ENCODE measurements around the gene KRT26. TPM values are rescaled to one million over a fixed set of nuclear protein-coding genes. Genes with fewer than 3 reads are reported as not detected.

Gene KRT26
- total and polyA plus RNA-seq, 2 of the 13 experiments (the other 11 are each of a cell fraction or from before 2014, with no cell fraction given), result not detected

DNA sequence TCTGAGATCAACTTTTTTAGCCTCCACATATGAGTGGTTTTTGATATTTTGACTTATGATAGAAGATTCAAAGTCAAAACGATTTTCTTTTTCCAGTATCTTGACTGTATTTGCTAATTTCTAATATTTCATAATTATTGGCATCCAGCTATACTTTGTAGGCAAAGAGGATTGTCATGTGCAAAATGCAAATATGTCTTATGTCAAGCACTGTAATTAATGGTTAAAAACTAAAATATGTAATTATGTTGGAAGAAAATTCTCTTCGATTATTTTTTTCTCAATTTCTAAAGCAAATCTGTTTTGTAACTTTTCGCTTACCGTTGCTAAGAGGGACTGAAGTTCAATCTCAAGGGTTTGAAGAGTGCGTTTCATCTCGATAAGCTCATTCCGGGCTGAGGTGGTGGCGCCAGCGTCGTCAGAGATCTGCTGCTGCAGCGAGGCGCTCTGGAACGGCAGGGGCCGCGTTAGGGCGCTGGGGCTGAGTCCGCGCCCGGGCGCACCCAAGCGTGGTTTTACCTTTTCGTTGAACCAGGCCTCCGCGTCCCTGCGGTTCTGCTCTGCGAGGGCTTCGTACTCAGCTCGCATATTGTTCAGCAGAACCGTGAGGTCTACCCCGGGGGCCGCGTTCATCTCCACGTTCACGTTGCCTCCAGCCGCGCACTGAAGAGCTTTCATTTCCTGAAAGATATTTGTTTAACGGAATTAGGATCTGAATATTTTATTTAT, 7.3 kb upstream of the KRT26 start (continued):
- peak; percentile 29; the same call in 1 of the 2 replicates for TF ChIP-seq ZNF292 (CRISPR knock-in tag; IDR thresholded peaks at IDR 0.05; ENCODE audit: borderline replicate concordance, low read depth)
- TF ChIP-seq, protein P1, sequence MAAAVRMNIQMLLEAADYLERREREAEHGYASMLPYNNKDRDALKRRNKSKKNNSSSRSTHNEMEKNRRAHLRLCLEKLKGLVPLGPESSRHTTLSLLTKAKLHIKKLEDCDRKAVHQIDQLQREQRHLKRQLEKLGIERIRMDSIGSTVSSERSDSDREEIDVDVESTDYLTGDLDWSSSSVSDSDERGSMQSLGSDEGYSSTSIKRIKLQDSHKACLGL (CRISPR knock-in tag; IDR thresholded peaks at IDR 0.05), result 0 out of 2 replicates have a peak, but pooled peaks have one; percentile 32
- peak; percentile 58; the same call in 1 of the 2 replicates for TF ChIP-seq KDM2A (CRISPR knock-in tag; IDR thresholded peaks at IDR 0.05; ENCODE audit: borderline replicate concordance, low read depth)
- TF ChIP-seq ZBTB42 (CRISPR knock-in tag; IDR thresholded peaks at IDR 0.05), result no peak
- peak; percentile 18; the same call in 1 of the 2 replicates for TF ChIP-seq SOX13 (IDR thresholded peaks at IDR 0.05)
- no peak for TF ChIP-seq SOX13 (CRISPR knock-in tag; conservative IDR thresholded peaks at IDR 0.05 in 1 of 2, IDR thresholded peaks at IDR 0.05 in 1 of 2)
- TF ChIP-seq ETV5 (CRISPR knock-in tag; IDR thresholded peaks at IDR 0.05; ENCODE audit: borderline replicate concordance), result 0 out of 2 replicates have a peak, but pooled peaks have one; percentile 14
- peak; percentile 86 for TF ChIP-seq RNF2 (conservative IDR thresholded peaks at IDR 0.05; ENCODE audit: low read depth)
- TF ChIP-seq ARID2 (CRISPR knock-in tag; IDR thresholded peaks at IDR 0.05; ENCODE audit: borderline replicate concordance), result no peak
- TF ChIP-seq XRCC5 (optimal IDR thresholded peaks at IDR 0.05; ENCODE audit: low read length), result peak; percentile 33
- TF ChIP-seq, protein P2, sequence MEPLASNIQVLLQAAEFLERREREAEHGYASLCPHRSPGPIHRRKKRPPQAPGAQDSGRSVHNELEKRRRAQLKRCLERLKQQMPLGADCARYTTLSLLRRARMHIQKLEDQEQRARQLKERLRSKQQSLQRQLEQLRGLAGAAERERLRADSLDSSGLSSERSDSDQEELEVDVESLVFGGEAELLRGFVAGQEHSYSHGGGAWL (CRISPR knock-in tag; IDR thresholded peaks at IDR 0.05), result no peak
- TF ChIP-seq GATAD1 (CRISPR knock-in tag; IDR thresholded peaks at IDR 0.05), result no peak
- no peak for TF ChIP-seq SOX6 (IDR thresholded peaks at IDR 0.05)
- peak; percentile 22; the same call in 1 of the 2 replicates for TF ChIP-seq SOX6 (CRISPR knock-in tag; IDR thresholded peaks at IDR 0.05)
- TF ChIP-seq ADNP (CRISPR knock-in tag; IDR thresholded peaks at IDR 0.05), result no peak
- TF ChIP-seq, protein P3, sequence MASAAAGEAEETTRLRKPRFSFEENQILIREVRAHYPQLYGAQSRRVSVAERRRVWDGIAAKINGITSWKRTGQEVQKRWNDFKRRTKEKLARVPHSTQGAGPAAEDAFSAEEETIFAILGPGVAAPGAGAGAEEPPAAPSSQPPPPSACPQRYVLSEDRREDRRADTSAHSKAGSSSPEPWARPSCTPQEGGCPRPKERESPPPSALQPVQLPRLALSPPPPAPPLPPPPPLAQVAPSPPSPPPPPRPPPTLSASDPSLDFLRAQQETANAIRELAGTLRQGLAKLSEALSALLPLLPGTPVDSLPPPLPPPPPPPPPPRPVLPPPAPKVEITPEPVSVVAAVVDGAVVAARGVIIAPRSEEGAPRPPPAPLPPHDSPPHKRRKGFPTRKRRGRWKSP (CRISPR knock-in tag; IDR thresholded peaks at IDR 0.05), result peak; percentile 93; the same call in 1 of the 2 replicates
- TF ChIP-seq ZNF747 (CRISPR knock-in tag; IDR thresholded peaks at IDR 0.05; ENCODE audit: borderline replicate concordance), result no peak
- TF ChIP-seq, protein P4, sequence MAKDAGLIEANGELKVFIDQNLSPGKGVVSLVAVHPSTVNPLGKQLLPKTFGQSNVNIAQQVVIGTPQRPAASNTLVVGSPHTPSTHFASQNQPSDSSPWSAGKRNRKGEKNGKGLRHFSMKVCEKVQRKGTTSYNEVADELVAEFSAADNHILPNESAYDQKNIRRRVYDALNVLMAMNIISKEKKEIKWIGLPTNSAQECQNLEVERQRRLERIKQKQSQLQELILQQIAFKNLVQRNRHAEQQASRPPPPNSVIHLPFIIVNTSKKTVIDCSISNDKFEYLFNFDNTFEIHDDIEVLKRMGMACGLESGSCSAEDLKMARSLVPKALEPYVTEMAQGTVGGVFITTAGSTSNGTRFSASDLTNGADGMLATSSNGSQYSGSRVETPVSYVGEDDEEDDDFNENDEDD (CRISPR knock-in tag; IDR thresholded peaks at IDR 0.05; ENCODE audit: borderline replicate concordance), result 0 out of 2 replicates have a peak, but pooled peaks have one; percentile 15
- TF ChIP-seq, protein P5, sequence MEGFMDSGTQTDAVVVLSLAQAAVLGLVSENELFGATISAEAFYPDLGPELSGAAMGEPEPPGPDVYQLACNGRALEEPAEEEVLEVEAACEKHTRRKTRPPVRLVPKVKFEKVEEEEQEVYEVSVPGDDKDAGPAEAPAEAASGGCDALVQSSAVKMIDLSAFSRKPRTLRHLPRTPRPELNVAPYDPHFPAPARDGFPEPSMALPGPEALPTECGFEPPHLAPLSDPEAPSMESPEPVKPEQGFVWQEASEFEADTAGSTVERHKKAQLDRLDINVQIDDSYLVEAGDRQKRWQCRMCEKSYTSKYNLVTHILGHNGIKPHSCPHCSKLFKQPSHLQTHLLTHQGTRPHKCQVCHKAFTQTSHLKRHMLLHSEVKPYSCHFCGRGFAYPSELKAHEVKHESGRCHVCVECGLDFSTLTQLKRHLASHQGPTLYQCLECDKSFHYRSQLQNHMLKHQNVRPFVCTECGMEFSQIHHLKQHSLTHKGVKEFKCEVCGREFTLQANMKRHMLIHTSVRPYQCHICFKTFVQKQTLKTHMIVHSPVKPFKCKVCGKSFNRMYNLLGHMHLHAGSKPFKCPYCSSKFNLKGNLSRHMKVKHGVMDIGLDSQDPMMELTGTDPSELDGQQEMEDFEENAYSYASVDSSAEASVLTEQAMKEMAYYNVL (CRISPR knock-in tag; IDR thresholded peaks at IDR 0.05; ENCODE audit: borderline replicate concordance), result 0 out of 2 replicates have a peak, but pooled peaks have one; percentile 37
- TF ChIP-seq ZNF556 (CRISPR knock-in tag; IDR thresholded peaks at IDR 0.05; ENCODE audit: borderline replicate concordance), result peak; percentile 26; the same call in 1 of the 2 replicates
- TF ChIP-seq, protein P6, sequence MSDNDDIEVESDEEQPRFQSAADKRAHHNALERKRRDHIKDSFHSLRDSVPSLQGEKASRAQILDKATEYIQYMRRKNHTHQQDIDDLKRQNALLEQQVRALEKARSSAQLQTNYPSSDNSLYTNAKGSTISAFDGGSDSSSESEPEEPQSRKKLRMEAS (IDR thresholded peaks at IDR 0.05), result 0 out of 2 replicates have a peak, but pooled peaks have one; percentile 13
- TF ChIP-seq THYN1 (CRISPR knock-in tag; IDR thresholded peaks at IDR 0.05; ENCODE audit: borderline replicate concordance, low read depth), result no peak
- 0 out of 2 replicates have a peak, but pooled peaks have one; percentile 29 for TF ChIP-seq ZNF350 (CRISPR knock-in tag; IDR thresholded peaks at IDR 0.05; ENCODE audit: borderline replicate concordance, low read depth)
- TF ChIP-seq POGZ (CRISPR knock-in tag; IDR thresholded peaks at IDR 0.05), result peak; percentile 55
